HCT116 (cell line): ENCODE results near the gene EFR3B. TPM values are rescaled to one million over a fixed set of nuclear protein-coding genes. Genes with fewer than 3 reads are reported as not detected.

Experiments
- ATAC-seq: fragments of 200-7000 bp; cut with Tn5 transposase; 2 replicates; pipeline ENCODE4 v1.9.1; 2020; ENCODE audit warnings: mild to moderate bottlenecking, moderate library complexity
- BruUV-seq: library from RNA; stranded (reverse); fragments of 400-500 nt; replicated peaks from 2 replicates; lab custom pipeline; 2021; lab: Mats Ljungman, UMichigan
- CTCF ChIA-PET: fragments of 300-600 bp; sonication (Branson Sonifier 250); formaldehyde crosslinking; loops from one replicate; lab custom pipeline; 2021; ENCODE audit warnings: antibody characterized with exemption; lab: Charles Lee
- POLR2A ChIA-PET: fragments of 300-600, 350-600 bp; sonication (Branson Sonifier 250); formaldehyde crosslinking; loops from one replicate; lab custom pipeline; 2021; ENCODE audit warnings: antibody characterized with exemption; lab: Charles Lee
- RAD21 ChIA-PET, 2 experiments: fragments of 300-600 bp; sonication (Branson Sonifier 250); formaldehyde crosslinking; loops; one replicate each; lab custom pipeline; 2023; ENCODE audit warnings: low total read pairs in 2 of 2; ENCODE audit not compliant: uncharacterized antibody in 2 of 2, unreplicated experiment in 2 of 2, low non-redundant PET in 1 of 2; lab: Charles Lee
- DNase-seq: peaks from one replicate; pipeline ENCODE4 v3.0.0-alpha.2; 2010; ENCODE audit warnings: low read depth, low spot score
- H2AFZ ChIP-seq: fragments of 200-600 bp; shearing (Covaris generic), sonication (generic); 2 replicates; pipeline ENCODE4 v1.6.1; 2017; ENCODE audit warnings: low read depth, mixed run types, mixed read lengths, antibody characterized with exemption, low read length; ENCODE audit not compliant: poor library complexity, severe bottlenecking
- H3K27ac ChIP-seq: 2 replicates; pipeline ENCODE4 v1.5.1; 2012; ENCODE audit warnings: low read depth, low read length
- H3K27me3 ChIP-seq: fragments of 200-600 bp; sonication (generic); 2 replicates; pipeline ENCODE4 v1.6.1; 2016; ENCODE audit warnings: mixed run types, low read length, mixed read lengths; ENCODE audit not compliant: insufficient read depth
- H3K36me3 ChIP-seq, 2 experiments: fragments of 200-500 bp in 1 of 2; fragments of 200-600 bp in 1 of 2; sonication (Bioruptor generic) in 1 of 2; sonication (generic) in 1 of 2; 2 replicates each; pipeline versions ENCODE4 v1.5.1 to v1.6.1; 2014 to 2016; ENCODE audit warnings: low read length in 2 of 2, inconsistent platforms in 1 of 2, mixed read lengths in 1 of 2, mixed run types in 1 of 2; ENCODE audit not compliant: insufficient read depth in 2 of 2, control insufficient read depth in 1 of 2
- H3K4me1 ChIP-seq, 2 experiments: fragments of 200-600 bp in 1 of 2; sonication (generic) in 1 of 2; 2 replicates each; pipeline versions ENCODE4 v1.5.1 to v1.6.1; 2012 to 2017; ENCODE audit warnings: low read length in 2 of 2, inconsistent platforms in 1 of 2, mild to moderate bottlenecking in 1 of 2, mixed read lengths in 1 of 2, mixed run types in 1 of 2, moderate library complexity in 1 of 2; ENCODE audit not compliant: insufficient read depth in 2 of 2, control insufficient read depth in 1 of 2
- H3K4me2 ChIP-seq: fragments of 200-600 bp; sonication (generic); 2 replicates; pipeline ENCODE4 v1.6.1; 2017; ENCODE audit warnings: mixed run types, low read length, mixed read lengths
- H3K4me3 ChIP-seq, 2 experiments: fragments of 200-600 bp in 1 of 2; sonication (generic) in 1 of 2; replicated peaks in 1 of 2; 2 replicates each; pipeline ENCODE4 v1.5.1; 2011 to 2016; ENCODE audit warnings: low read length in 2 of 2, control low read depth in 1 of 2, low read depth in 1 of 2, mild to moderate bottlenecking in 1 of 2, mixed read lengths in 1 of 2, mixed run types in 1 of 2
- H3K79me2 ChIP-seq: fragments of 200-600 bp; sonication (generic); 2 replicates; pipeline ENCODE4 v1.6.1; 2017; ENCODE audit warnings: mild to moderate bottlenecking, mixed run types, low read length, moderate library complexity, mixed read lengths; ENCODE audit not compliant: insufficient read depth
- H3K9ac ChIP-seq: fragments of 200-600 bp; sonication (generic); 2 replicates; pipeline ENCODE4 v1.6.1; 2016; ENCODE audit warnings: low read length, mixed read lengths
- H3K9me2 ChIP-seq: fragments of 200-600 bp; sonication (generic), shearing (Covaris generic); 2 replicates; pipeline ENCODE4 v1.6.1; 2017; ENCODE audit warnings: mixed run types, mild to moderate bottlenecking, moderate library complexity; ENCODE audit not compliant: insufficient read depth
- H3K9me3 ChIP-seq, 2 experiments: fragments of 200-500 bp in 1 of 2; fragments of 200-600 bp in 1 of 2; sonication (Bioruptor generic) in 1 of 2; sonication (generic) in 1 of 2; 2 replicates each; pipeline ENCODE4 v1.6.1; 2014 to 2017; ENCODE audit warnings: low read length in 2 of 2, mixed read lengths in 2 of 2, inconsistent platforms in 1 of 2, low read depth in 1 of 2, mild to moderate bottlenecking in 1 of 2, mixed run types in 1 of 2, moderate library complexity in 1 of 2; ENCODE audit not compliant: control insufficient read depth in 1 of 2, insufficient read depth in 1 of 2
- H4K20me1 ChIP-seq: fragments of 200-600 bp; sonication (generic), shearing (Covaris generic); 2 replicates; pipeline ENCODE4 v1.6.1; 2017; ENCODE audit warnings: mixed run types, mild to moderate bottlenecking, moderate library complexity; ENCODE audit not compliant: insufficient read depth
- ATF3 ChIP-seq: IDR thresholded peaks from 2 replicates; pipeline ENCODE4 v1.6.1; 2012
- CBX3 ChIP-seq: IDR thresholded peaks from 2 replicates; pipeline ENCODE4 v1.6.1; 2012; ENCODE audit warnings: low read depth
- CEBPB ChIP-seq: IDR thresholded peaks from 2 replicates; pipeline ENCODE4 v1.6.1; 2012; ENCODE audit warnings: low read depth
- EGR1 ChIP-seq: IDR thresholded peaks from 2 replicates; pipeline ENCODE4 v1.6.1; 2012; ENCODE audit warnings: low read depth
- EZH2 ChIP-seq: fragments of 200-600 bp; sonication (generic); IDR thresholded peaks from 2 replicates; pipeline ENCODE4 v1.6.1; 2017; ENCODE audit warnings: antibody characterized with exemption, mixed run types
- FOSL1 ChIP-seq: IDR thresholded peaks from 2 replicates; pipeline ENCODE4 v1.6.1; 2012; ENCODE audit warnings: low read depth
- RAD21 ChIP-seq: IDR thresholded peaks from 2 replicates; pipeline ENCODE4 v1.6.1; 2012; ENCODE audit warnings: low read depth, mild to moderate bottlenecking
- SIN3A ChIP-seq: IDR thresholded peaks from 2 replicates; pipeline ENCODE4 v1.6.1; 2012; ENCODE audit warnings: low read depth
- YY1 ChIP-seq: IDR thresholded peaks from 2 replicates; pipeline ENCODE4 v1.6.1; 2011; ENCODE audit warnings: low read length, low read depth, moderate library complexity, mild to moderate bottlenecking; ENCODE audit not compliant: insufficient replicate concordance; ENCODE audit errors: extremely low read depth
- ZFX ChIP-seq: fragments of 450-650 bp; IDR thresholded peaks from 2 replicates; pipeline ENCODE4 v1.6.1; 2017
- intact Hi-C: fragments of 100-400 bp; cut with micrococcal nuclease; formaldehyde crosslinking; loops from 2 replicates; pipeline ENCODE4 v1.10.0; 2022
- total RNA-seq: library from RNA; stranded (reverse); gene quantifications from one replicate; pipeline ENCODE4 v1.2.1, GENCODE V29; 2021; ENCODE audit not compliant: unreplicated experiment
- TF ChIP-seq, protein P1 (sequence below): IDR thresholded peaks from 2 replicates; pipeline ENCODE4 v1.6.1; 2012; ENCODE audit warnings: low read depth
- TF ChIP-seq, protein P2 (sequence below): IDR thresholded peaks from 2 replicates; pipeline ENCODE4 v1.6.1; 2012
- TF ChIP-seq, protein P3 (sequence below): IDR thresholded peaks from 2 replicates; pipeline ENCODE4 v1.6.1; 2011; ENCODE audit warnings: mild to moderate bottlenecking, low read length, moderate library complexity; ENCODE audit not compliant: insufficient replicate concordance; ENCODE audit errors: extremely low read depth

The EFR3B gene
- total RNA-seq, 1 experiment from 2014 or later, result 0.96 TPM

DNA sequence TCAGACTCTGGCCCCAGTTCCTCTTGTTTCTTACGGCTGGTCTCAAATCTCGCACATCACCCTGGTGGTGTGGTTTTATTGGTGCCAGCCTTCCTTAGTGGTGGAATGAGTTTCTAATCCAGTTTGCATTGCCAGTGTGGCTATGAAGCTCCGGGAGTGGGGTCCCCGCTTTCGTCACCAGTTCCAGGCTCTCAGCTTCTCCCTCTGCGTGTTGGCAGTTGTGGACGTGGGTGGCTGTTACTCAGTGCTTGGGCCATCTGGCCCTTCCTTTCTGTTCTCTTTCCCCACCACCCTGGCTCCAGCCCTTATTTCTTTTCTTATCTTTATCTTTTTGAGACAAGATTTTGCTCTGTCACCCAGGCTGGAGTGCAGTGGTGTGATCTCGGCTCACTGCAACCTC, 30.1 kb downstream of the EFR3B start (continued):
- no peak for TF ChIP-seq SIN3A
- TF ChIP-seq, protein P1, sequence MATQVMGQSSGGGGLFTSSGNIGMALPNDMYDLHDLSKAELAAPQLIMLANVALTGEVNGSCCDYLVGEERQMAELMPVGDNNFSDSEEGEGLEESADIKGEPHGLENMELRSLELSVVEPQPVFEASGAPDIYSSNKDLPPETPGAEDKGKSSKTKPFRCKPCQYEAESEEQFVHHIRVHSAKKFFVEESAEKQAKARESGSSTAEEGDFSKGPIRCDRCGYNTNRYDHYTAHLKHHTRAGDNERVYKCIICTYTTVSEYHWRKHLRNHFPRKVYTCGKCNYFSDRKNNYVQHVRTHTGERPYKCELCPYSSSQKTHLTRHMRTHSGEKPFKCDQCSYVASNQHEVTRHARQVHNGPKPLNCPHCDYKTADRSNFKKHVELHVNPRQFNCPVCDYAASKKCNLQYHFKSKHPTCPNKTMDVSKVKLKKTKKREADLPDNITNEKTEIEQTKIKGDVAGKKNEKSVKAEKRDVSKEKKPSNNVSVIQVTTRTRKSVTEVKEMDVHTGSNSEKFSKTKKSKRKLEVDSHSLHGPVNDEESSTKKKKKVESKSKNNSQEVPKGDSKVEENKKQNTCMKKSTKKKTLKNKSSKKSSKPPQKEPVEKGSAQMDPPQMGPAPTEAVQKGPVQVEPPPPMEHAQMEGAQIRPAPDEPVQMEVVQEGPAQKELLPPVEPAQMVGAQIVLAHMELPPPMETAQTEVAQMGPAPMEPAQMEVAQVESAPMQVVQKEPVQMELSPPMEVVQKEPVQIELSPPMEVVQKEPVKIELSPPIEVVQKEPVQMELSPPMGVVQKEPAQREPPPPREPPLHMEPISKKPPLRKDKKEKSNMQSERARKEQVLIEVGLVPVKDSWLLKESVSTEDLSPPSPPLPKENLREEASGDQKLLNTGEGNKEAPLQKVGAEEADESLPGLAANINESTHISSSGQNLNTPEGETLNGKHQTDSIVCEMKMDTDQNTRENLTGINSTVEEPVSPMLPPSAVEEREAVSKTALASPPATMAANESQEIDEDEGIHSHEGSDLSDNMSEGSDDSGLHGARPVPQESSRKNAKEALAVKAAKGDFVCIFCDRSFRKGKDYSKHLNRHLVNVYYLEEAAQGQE, result no peak
- no peak for TF ChIP-seq FOSL1
- TF ChIP-seq YY1, result no peak
- no peak for TF ChIP-seq EGR1

GRCh38 chr2:25072606-25073005, 30.7 kb downstream of the EFR3B start:
- H3K4me2 ChIP-seq, result no peak overlapping the region
- no peak for TF ChIP-seq EGR1
- no peak for TF ChIP-seq ATF3
- TF ChIP-seq ZFX, result no peak
- no peak for TF ChIP-seq YY1
- TF ChIP-seq CEBPB, result no peak
- no peak for TF ChIP-seq CBX3
- no peak for TF ChIP-seq EZH2
- TF ChIP-seq, protein P2, sequence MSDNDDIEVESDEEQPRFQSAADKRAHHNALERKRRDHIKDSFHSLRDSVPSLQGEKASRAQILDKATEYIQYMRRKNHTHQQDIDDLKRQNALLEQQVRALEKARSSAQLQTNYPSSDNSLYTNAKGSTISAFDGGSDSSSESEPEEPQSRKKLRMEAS, result no peak
- no peak for TF ChIP-seq RAD21
- TF ChIP-seq, protein P3, sequence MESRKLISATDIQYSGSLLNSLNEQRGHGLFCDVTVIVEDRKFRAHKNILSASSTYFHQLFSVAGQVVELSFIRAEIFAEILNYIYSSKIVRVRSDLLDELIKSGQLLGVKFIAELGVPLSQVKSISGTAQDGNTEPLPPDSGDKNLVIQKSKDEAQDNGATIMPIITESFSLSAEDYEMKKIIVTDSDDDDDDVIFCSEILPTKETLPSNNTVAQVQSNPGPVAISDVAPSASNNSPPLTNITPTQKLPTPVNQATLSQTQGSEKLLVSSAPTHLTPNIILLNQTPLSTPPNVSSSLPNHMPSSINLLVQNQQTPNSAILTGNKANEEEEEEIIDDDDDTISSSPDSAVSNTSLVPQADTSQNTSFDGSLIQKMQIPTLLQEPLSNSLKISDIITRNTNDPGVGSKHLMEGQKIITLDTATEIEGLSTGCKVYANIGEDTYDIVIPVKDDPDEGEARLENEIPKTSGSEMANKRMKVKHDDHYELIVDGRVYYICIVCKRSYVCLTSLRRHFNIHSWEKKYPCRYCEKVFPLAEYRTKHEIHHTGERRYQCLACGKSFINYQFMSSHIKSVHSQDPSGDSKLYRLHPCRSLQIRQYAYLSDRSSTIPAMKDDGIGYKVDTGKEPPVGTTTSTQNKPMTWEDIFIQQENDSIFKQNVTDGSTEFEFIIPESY, result no peak
- no peak overlapping the region for H3K4me3 ChIP-seq
- H3K9me2 ChIP-seq, result no peaks in the 10 kb centered on the region
- no peak for DNase-seq
- intact Hi-C loops, result no loop called here
- peaks cover 4% of the 10 kb centered on the region in 2 experiments for H3K4me1 ChIP-seq
- no peak for ATAC-seq
- H2AFZ ChIP-seq, result no peak overlapping the region
- H3K27me3 ChIP-seq, result peaks cover 11% of the 10 kb centered on the region
- H3K36me3 ChIP-seq, result no peaks in the 10 kb centered on the region
- H3K79me2 ChIP-seq, result no peaks in the 10 kb centered on the region
- no peak overlapping the region for H3K9ac ChIP-seq
- ChIA-PET POLR2A (interaction anchor here (0.6 kb wide), 1 partner anchor 784 kb away, joined by 3 read pairs; no protein-coding TSS in a partner anchor), RAD21 (no interaction called here), CTCF (interaction anchor here (0.7 kb wide), 1 partner anchor 77 kb away, joined by 3 read pairs; no protein-coding TSS in a partner anchor)
- H3K27ac ChIP-seq, result no peak overlapping the region
- no TSS peak for BruUV-seq
- no peaks in the 10 kb centered on the region for H3K9me3 ChIP-seq
- no peaks in the 10 kb centered on the region for H4K20me1 ChIP-seq
